Astrocyte of the cerebellum (primary cell): ENCODE data around the gene PLEKHA8.

Experiments
- DNase-seq: peaks from one replicate; pipeline ENCODE4 v3.0.0-alpha.2; 2011; ENCODE audit warnings: low read depth
- H3K4me3 ChIP-seq: 2 replicates; pipeline ENCODE4 v1.5.1; 2011; ENCODE audit warnings: mild to moderate bottlenecking, low read depth, low read length, moderate library complexity
- in situ Hi-C: cut with HindIII; loops from 2 replicates; pipeline ENCODE4 v1.10.0; 2017; ENCODE audit warnings: low sequenced_read_pairs
- TF ChIP-seq, protein P1 (sequence below): IDR thresholded peaks from 2 replicates; pipeline ENCODE4 v1.5.1; 2012; ENCODE audit warnings: low read length, low read depth, moderate library complexity, mild to moderate bottlenecking; ENCODE audit errors: missing control alignments

The PLEKHA8 gene

GRCh38 chr7:30135301-30136116 is 107.3 kb downstream of the PLEKHA8 start:
- in situ Hi-C loops: loop anchor here (25.0 kb wide), 1 partner anchor 427 kb away; no protein-coding TSS in a partner anchor

GRCh38 chr7:30136117-30136731 is 108.0 kb downstream of the PLEKHA8 start:
- in situ Hi-C loops: loop anchor here (25.0 kb wide), 1 partner anchor 426 kb away; no protein-coding TSS in a partner anchor
- TF ChIP-seq, protein P1, sequence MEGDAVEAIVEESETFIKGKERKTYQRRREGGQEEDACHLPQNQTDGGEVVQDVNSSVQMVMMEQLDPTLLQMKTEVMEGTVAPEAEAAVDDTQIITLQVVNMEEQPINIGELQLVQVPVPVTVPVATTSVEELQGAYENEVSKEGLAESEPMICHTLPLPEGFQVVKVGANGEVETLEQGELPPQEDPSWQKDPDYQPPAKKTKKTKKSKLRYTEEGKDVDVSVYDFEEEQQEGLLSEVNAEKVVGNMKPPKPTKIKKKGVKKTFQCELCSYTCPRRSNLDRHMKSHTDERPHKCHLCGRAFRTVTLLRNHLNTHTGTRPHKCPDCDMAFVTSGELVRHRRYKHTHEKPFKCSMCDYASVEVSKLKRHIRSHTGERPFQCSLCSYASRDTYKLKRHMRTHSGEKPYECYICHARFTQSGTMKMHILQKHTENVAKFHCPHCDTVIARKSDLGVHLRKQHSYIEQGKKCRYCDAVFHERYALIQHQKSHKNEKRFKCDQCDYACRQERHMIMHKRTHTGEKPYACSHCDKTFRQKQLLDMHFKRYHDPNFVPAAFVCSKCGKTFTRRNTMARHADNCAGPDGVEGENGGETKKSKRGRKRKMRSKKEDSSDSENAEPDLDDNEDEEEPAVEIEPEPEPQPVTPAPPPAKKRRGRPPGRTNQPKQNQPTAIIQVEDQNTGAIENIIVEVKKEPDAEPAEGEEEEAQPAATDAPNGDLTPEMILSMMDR: no peak

More at GRCh38 chr7:30135301-30136116, 107.3 kb downstream of the PLEKHA8 start:
- H3K4me3 ChIP-seq: peak overlapping the region; percentile 87
- TF ChIP-seq, protein P1: no peak
- DNase-seq: no peak

GRCh38 chr7:30136743-30137485 is 108.7 kb downstream of the PLEKHA8 start:
- peak overlapping the region; percentile 87 for H3K4me3 ChIP-seq
- in situ Hi-C loops: loop anchor here (25.0 kb wide), 1 partner anchor 425 kb away; no protein-coding TSS in a partner anchor
- DNase-seq: no peak
- TF ChIP-seq, protein P1: no peak

More at GRCh38 chr7:30136117-30136731, 108.0 kb downstream of the PLEKHA8 start:
- H3K4me3 ChIP-seq: peak overlapping the region; percentile 87
- no peak for DNase-seq

DNA sequence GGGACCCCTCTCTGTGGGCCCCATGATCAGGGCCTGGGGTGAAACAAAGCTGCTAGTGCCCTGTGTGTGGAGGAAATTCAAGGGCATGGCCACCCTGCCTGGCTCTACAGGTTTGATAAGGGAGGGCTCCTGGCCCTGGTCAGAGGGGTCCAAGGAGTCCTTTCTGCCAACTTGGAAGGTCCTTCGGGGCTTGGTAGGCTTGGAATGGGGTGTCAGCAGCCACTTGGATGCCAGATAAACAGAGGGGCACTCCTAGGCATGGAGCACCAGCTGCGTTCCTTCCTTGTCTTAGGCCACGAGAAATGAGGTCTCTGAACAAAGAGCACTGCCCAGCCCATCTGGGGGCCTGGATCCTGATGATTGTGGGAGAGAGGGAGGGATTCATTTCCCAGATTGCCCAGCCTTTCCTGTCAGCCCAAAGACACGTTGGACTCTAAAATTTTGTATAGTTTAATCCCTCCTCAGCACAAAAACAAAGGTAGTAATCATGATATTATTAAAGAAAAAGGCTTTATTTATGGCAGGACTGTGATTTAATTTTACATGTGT is 111.7 kb downstream of the PLEKHA8 start:
- in situ Hi-C loops: loop anchor here (5.0 to 25.0 kb wide), 2 partner anchors 78 to 422 kb away; no protein-coding TSS in a partner anchor
- no peak for DNase-seq
- no peak overlapping the region for H3K4me3 ChIP-seq
- TF ChIP-seq, protein P1: no peak

GRCh38 chr7:30140456-30140855 is 112.2 kb downstream of the PLEKHA8 start:
- TF ChIP-seq, protein P1: no peak
- DNase-seq: no peak
- in situ Hi-C loops: loop anchor here (5.0 to 25.0 kb wide), 2 partner anchors 78 to 422 kb away; no protein-coding TSS in a partner anchor
- H3K4me3 ChIP-seq: no peak overlapping the region
